Measurements from ENCODE around the gene IKBKE. TPM values are rescaled to one million over a fixed set of nuclear protein-coding genes. Genes with fewer than 3 reads are reported as not detected.
"Not testable (repeated sequence)": the region's sequence is repeated elsewhere in the genome, so short reads cannot be mapped to it uniquely, and the experiment has no call there.

Gene IKBKE
- total RNA-seq, 4 donors from 2014 or later, result 4.3 to 8.2 (median 5.6) TPM

DNA sequence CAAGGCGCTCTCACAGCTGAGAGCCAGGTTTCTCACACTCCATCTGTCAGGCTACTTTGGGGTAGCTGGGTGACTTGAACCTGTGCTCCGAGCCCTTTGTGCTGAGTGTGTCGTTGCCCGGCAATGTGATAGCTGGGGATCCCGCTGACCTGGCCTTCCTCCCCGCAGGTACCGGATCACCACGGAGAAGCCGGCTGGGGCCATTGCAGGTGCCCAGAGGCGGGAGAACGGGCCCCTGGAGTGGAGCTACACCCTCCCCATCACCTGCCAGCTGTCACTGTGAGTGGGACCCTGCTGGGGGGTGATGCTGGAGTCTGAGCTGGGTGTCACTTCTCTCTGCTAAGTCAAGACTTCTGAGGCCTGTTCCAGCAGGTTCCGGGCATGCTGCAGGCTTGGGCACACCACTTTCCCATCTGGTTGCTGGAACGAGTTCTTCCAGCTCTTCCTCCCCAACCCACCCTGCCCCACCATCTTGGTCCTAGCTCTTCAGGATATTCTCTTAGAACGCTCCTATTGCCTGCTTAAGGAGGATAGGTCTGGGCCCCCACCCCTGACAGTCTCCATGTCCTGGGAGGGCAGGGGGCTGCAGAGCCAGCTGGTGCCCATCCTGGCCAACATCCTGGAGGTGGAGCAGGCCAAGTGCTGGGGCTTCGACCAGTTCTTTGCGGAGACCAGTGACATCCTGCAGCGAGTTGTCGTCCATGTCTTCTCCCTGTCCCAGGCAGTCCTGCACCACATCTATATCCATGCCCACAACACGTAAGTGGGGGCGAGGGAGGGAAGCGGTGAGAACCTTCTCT is 7.5 kb downstream of the IKBKE start:
- no peak for ATAC-seq (ENCODE audit: low FRiP score)
- TF ChIP-seq, protein P1, sequence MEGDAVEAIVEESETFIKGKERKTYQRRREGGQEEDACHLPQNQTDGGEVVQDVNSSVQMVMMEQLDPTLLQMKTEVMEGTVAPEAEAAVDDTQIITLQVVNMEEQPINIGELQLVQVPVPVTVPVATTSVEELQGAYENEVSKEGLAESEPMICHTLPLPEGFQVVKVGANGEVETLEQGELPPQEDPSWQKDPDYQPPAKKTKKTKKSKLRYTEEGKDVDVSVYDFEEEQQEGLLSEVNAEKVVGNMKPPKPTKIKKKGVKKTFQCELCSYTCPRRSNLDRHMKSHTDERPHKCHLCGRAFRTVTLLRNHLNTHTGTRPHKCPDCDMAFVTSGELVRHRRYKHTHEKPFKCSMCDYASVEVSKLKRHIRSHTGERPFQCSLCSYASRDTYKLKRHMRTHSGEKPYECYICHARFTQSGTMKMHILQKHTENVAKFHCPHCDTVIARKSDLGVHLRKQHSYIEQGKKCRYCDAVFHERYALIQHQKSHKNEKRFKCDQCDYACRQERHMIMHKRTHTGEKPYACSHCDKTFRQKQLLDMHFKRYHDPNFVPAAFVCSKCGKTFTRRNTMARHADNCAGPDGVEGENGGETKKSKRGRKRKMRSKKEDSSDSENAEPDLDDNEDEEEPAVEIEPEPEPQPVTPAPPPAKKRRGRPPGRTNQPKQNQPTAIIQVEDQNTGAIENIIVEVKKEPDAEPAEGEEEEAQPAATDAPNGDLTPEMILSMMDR (IDR thresholded peaks at IDR 0.05), result no peak

DNA sequence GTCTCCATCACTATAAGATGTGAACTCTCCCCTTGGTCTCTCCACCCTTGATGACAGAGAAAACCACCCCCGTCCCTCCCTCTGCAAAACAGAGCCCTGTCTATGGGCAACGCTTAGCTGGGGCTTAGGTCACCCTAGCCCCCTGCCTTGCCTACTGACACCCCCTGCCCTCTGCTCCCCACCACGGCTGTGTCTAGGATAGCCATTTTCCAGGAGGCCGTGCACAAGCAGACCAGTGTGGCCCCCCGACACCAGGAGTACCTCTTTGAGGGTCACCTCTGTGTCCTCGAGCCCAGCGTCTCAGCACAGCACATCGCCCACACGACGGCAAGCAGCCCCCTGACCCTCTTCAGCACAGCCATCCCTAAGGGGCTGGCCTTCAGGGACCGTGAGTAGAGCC is 8.5 kb downstream of the IKBKE start:
- DNase-seq (ENCODE audit: low spot score) (no peak), ATAC-seq (ENCODE audit: low FRiP score) (no peak)
- TF ChIP-seq, protein P1 (IDR thresholded peaks at IDR 0.05), result no peak

More for the DNA sequence above, 7.5 kb downstream of the IKBKE start:
- DNase-seq (ENCODE audit: low spot score), result no peak

DNA sequence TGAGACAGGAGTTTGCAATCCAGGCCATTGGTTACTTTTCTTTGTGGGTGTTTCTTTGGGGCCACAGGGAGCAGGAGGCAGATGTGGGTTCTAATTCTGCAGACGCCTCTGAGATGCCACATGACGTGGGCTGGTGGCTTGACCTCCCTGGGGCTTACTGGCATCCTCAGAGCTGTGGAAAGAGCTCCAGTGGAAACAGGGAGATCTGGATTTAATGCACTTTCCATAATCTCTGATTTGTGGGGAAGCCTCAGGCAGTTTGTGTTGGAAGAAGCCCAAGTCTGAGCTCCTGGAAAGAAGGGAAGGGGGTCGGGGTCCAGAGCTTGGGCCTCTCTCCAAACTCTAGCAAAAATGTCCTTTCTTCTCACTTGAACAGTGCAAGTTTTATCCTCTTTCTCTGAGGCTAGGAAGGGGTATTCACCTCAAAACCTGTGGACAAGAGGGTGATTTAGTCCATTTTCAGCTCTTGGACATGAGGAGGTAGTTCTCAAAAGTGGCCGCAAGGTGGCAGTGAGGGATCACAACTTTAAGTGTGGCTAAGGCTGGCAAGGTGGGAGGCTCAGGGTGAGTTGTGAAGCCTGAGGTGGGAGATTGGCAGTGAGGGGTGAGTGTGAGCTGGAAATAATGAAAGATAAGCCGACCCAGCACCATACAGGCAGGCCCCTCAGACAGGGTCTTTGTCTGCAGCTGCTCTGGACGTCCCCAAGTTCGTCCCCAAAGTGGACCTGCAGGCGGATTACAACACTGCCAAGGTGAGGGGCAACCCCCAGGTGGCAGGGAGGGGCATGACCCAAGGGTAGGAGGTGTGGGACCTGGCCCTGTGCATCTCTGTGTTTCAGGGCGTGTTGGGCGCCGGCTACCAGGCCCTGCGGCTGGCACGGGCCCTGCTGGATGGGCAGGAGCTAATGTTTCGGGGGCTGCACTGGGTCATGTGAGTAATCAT is 9.2 kb downstream of the IKBKE start:
- ATAC-seq (ENCODE audit: low FRiP score) (peak; percentile 29), DNase-seq (ENCODE audit: low spot score) (peak; percentile 70)
- TF ChIP-seq, protein P1 (IDR thresholded peaks at IDR 0.05), result peak in 1 of 3 donors; percentile 38

DNA sequence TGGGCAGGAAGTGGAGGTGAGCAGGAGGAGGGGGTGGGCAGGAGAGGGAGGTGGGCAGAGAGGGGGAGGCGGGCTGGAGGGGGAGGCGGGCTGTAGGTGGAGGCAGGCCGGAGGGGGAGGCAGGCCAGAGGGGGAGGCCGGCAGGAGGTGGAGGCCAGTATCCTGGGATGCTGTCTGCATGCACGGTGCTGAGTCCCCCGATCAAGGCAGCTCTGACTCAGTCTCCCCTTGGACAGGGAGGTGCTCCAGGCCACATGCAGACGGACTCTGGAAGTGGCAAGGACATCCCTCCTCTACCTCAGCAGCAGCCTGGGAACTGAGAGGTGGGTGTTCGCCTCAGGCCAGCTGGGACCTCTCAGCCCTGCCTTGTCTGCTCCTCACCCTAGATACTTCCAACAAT is 9.9 kb downstream of the IKBKE start:
- DNase-seq (ENCODE audit: low spot score), result no peak
- ATAC-seq (ENCODE audit: low FRiP score), result no peak
- TF ChIP-seq, protein P1 (IDR thresholded peaks at IDR 0.05), result no peak

DNA sequence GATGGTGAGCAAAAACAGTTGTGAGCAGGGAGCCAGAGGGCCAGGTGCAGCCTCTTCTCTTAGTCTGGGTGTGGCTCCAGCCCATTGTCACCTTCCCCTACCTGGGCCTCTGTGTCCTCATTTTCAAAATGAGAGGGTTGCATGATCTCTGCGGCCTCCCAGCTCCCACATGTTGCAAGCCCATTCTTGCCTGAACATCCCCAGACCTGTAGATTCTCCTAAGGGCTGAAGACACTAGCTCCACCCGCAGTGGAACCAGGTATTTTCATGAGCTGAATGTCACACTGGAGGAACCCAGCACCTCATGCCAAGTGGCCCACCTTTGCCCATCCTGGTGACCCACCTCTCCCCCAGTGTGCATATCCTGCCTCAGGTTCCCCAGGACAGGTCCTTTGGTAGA is 12.3 kb downstream of the IKBKE start:
- ATAC-seq (ENCODE audit: low FRiP score) (no peak), DNase-seq (ENCODE audit: low spot score) (no peak)
- TF ChIP-seq, protein P1 (IDR thresholded peaks at IDR 0.05), result no peak

DNA sequence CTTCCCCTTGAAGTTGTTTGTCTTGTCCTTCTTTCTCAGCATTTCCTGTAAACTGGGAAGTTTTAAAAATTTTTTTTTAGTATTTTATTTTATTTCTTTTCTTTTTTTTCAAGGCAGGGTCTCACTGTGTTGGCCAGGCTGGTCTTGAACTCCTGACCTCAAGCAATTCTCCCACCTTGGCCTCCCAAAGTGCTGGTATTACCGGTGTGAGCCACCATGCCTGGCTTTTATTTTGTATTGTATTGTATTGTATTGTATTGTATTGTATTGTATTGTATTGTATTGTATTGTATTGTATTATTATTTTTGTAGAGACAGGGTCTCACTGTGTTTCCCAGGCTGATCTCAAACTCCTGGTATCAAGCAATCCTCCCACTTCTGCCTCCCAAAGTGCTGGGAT is 13.6 kb downstream of the IKBKE start:
- ATAC-seq (ENCODE audit: low FRiP score); DNase-seq (ENCODE audit: low spot score): not testable (repeated sequence)

DNA sequence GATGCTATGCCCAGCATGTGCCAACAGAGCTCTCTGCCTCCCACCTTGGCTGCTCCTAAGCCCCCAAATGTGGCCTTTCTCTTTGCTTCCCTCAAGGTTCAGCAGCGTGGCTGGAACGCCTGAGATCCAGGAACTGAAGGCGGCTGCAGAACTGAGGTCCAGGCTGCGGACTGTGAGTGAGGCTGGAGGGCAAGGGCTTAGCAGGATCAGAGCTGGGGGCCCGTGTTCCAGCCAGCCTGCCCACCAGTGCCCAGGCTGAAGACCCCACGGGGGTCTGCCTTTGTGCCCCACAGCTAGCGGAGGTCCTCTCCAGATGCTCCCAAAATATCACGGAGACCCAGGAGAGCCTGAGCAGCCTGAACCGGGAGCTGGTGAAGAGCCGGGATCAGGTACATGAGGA is 14.6 kb downstream of the IKBKE start:
- ATAC-seq (ENCODE audit: low FRiP score) (no peak), DNase-seq (ENCODE audit: low spot score) (no peak)
- TF ChIP-seq, protein P1 (IDR thresholded peaks at IDR 0.05), result no peak
